KBM-7 (cell line): Measurements from ENCODE around the gene P4HB.

Source experiments
- DNase-seq: peaks from one replicate; pipeline ENCODE4 v3.0.0-alpha.2; 2015
- in situ Hi-C: fragments of 300-500 bp; cut with MboI; formaldehyde crosslinking; loops from 2 replicates; pipeline ENCODE4 v1.14.3; 2020; ENCODE audit warnings: low sequenced_read_pairs, low pct_unique_long_range_greater_than_20kb, mixed read lengths

The P4HB gene

GRCh38 chr17:81817758-81818147, 42.6 kb downstream of the P4HB start:
- in situ Hi-C loops, result no loop called here
- no peak for DNase-seq

- in situ Hi-C loops, result no loop called here
- DNase-seq, result no peak
These were observed 44.7 kb downstream of the P4HB start for GRCh38 chr17:81815646-81815986.

GRCh38 chr17:81814748-81815645, 45.3 kb downstream of the P4HB start:
- DNase-seq, result no peak
- in situ Hi-C loops, result no loop called here

GRCh38 chr17:81813861-81814683, 46.3 kb downstream of the P4HB start:
- in situ Hi-C loops, result no loop called here
- DNase-seq, result no peak

GRCh38 chr17:81813371-81813684, 47.0 kb downstream of the P4HB start:
- no peak for DNase-seq
- in situ Hi-C loops, result no loop called here

- DNase-seq, result no peak
- in situ Hi-C loops, result no loop called here
These were observed 47.6 kb downstream of the P4HB start for GRCh38 chr17:81812571-81813370.

- in situ Hi-C loops, result no loop called here
These were observed 48.4 kb downstream of the P4HB start for GRCh38 chr17:81811705-81812570.

GRCh38 chr17:81810892-81811704, 49.2 kb downstream of the P4HB start:
- DNase-seq, result no peak
- in situ Hi-C loops, result no loop called here

More at GRCh38 chr17:81811705-81812570, 48.4 kb downstream of the P4HB start:
- DNase-seq, result no peak

GRCh38 chr17:81810476-81810875, 49.9 kb downstream of the P4HB start:
- no peak for DNase-seq
- in situ Hi-C loops, result no loop called here

GRCh38 chr17:81809556-81809998, 50.8 kb downstream of the P4HB start:
- DNase-seq, result no peak
- in situ Hi-C loops, result no loop called here

GRCh38 chr17:81808778-81809555, 51.4 kb downstream of the P4HB start:
- DNase-seq, result no peak
- in situ Hi-C loops, result no loop called here

GRCh38 chr17:81807839-81808238, 52.5 kb downstream of the P4HB start:
- in situ Hi-C loops, result no loop called here
- no peak for DNase-seq

- no peak for DNase-seq
- in situ Hi-C loops, result no loop called here
These were observed 53.1 kb downstream of the P4HB start for GRCh38 chr17:81807210-81807719.

GRCh38 chr17:81806461-81807209, 53.7 kb downstream of the P4HB start:
- in situ Hi-C loops, result no loop called here
- no peak for DNase-seq

- in situ Hi-C loops, result no loop called here
- no peak for DNase-seq
These were observed 54.5 kb downstream of the P4HB start for GRCh38 chr17:81805707-81806460.
